ENCODE data around the gene SLC6A13. TPM values are rescaled to one million over a fixed set of nuclear protein-coding genes. Genes with fewer than 3 reads are reported as not detected.

Gene SLC6A13
- total RNA-seq, 1 donor from 2014 or later = not detected

DNA sequence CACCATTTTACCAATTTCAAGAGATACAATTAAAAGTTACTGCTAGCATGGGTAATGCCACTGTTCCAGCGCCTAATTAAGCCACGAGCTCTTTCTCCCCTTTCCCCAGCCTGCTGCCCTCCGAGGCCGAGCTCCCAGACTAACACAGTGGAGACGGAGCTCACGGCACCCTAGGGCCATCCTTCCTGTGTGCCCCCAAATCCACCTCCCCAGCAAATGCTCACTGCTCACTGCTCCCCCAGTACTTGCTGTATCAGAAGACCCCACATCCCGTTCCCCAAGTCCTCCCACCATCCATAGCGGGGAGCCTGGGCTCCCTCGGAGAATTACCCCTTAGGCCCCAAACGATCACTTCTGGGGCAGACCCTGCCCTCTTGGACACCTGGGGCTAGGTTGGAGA lies 91.4 kb downstream of the SLC6A13 start:
- Histone ChIP-seq H3K36me3 (no peaks in the 10 kb centered on the region), H3K4me3 (no peak overlapping the region), H3K9me3 (no peaks in the 10 kb centered on the region), H3K4me1 (peaks cover 0 to under 1% of the 10 kb centered on the region in 2 donors), H3K27me3 (no peaks in the 10 kb centered on the region), H3K27ac (no peak overlapping the region)
- TF ChIP-seq, protein P1, sequence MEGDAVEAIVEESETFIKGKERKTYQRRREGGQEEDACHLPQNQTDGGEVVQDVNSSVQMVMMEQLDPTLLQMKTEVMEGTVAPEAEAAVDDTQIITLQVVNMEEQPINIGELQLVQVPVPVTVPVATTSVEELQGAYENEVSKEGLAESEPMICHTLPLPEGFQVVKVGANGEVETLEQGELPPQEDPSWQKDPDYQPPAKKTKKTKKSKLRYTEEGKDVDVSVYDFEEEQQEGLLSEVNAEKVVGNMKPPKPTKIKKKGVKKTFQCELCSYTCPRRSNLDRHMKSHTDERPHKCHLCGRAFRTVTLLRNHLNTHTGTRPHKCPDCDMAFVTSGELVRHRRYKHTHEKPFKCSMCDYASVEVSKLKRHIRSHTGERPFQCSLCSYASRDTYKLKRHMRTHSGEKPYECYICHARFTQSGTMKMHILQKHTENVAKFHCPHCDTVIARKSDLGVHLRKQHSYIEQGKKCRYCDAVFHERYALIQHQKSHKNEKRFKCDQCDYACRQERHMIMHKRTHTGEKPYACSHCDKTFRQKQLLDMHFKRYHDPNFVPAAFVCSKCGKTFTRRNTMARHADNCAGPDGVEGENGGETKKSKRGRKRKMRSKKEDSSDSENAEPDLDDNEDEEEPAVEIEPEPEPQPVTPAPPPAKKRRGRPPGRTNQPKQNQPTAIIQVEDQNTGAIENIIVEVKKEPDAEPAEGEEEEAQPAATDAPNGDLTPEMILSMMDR (IDR thresholded peaks at IDR 0.05) = no peak
- intact Hi-C loops (cut with DNase I) = no loop called here
- no peak for DNase-seq (ENCODE audit: low spot score in 2 of 2)

Other genes with a start within 250 kb of the SLC6A13 start
- 0.53 TPM for gene IQSEC3, start 196.1 kb downstream of the SLC6A13 start, total RNA-seq
- 1.4 TPM for gene SLC6A12, start 48.7 kb downstream of the SLC6A13 start, total RNA-seq
- 32.4 TPM for gene KDM5A, start 126.5 kb upstream of the SLC6A13 start, total RNA-seq
- gene CCDC77, start 138.8 kb upstream of the SLC6A13 start, total RNA-seq = not detected
- gene B4GALNT3, start 197.1 kb upstream of the SLC6A13 start, total RNA-seq = 10.4 TPM